ENCODE measurements around the gene FAM83G.

Gene FAM83G

DNA sequence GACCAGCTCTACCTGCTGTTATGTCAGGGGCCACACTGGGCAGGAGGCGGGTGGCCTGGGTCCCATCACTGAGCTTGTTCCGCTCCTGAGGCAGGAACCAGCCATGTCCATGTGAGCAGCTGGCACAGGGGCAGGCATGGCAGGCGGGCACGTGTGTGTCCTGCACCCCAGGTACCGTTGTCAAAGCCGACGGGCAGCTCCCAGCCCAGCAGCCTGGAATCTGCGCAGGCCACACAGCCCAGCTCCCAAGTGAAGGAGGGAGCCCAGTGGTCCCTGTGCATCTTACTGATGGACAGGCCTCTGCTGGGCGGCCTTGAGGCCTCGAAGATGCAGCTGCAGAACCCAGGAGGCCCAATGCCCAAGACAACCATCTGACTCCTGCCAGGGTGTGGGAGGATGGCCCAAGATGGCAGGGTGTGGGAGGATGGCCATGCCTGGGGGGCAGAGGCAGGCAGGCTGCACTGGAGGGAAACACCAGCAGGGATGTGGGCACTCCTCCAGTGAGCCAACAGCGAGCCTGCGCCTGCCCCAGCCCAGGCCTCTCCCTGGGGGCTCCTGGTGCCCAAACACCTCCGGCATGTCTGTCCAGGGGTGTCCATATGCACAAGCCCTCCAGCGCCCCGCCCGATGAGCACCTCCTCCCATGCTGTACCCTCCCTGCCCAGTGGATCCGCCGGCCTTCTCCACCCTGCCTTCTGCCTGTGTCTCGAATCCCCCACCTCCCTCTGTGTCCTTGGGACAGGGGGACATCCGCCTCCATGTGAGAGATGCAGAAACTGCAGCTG, 12.8 kb downstream of the FAM83G start:
- no peak for DNase-seq (ENCODE audit: extremely low spot score)
- ChIA-PET POLR2A (interaction anchor here (1.1 to 2.4 kb wide), 4 partner anchors 10 to 31 kb away, joined by 4 to 8 read pairs (median 4); partner anchors contain the start of gene FAM83G), CTCF (no interaction called here)
- TF ChIP-seq CTBP1 (IDR thresholded peaks at IDR 0.05; ENCODE audit: borderline replicate concordance), result no peak
- TF ChIP-seq LEF1 (IDR thresholded peaks at IDR 0.05; ENCODE audit: borderline replicate concordance), result no peak
- no peak for TF ChIP-seq L3MBTL2 (conservative IDR thresholded peaks at IDR 0.05)
- no peak for TF ChIP-seq FOXA1 (IDR thresholded peaks at IDR 0.05)
- no peak for TF ChIP-seq BHLHE40 (IDR thresholded peaks at IDR 0.05; ENCODE audit: borderline replicate concordance)
- no peak for TF ChIP-seq SUZ12 (IDR thresholded peaks at IDR 0.05)
- TF ChIP-seq ZNF384 (IDR thresholded peaks at IDR 0.05), result no peak
- no peak for TF ChIP-seq HDGF (IDR thresholded peaks at IDR 0.05; ENCODE audit: borderline replicate concordance)
- TF ChIP-seq, protein P1, sequence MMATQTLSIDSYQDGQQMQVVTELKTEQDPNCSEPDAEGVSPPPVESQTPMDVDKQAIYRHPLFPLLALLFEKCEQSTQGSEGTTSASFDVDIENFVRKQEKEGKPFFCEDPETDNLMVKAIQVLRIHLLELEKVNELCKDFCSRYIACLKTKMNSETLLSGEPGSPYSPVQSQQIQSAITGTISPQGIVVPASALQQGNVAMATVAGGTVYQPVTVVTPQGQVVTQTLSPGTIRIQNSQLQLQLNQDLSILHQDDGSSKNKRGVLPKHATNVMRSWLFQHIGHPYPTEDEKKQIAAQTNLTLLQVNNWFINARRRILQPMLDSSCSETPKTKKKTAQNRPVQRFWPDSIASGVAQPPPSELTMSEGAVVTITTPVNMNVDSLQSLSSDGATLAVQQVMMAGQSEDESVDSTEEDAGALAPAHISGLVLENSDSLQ (IDR thresholded peaks at IDR 0.05), result no peak
- no peak for TF ChIP-seq ELF4 (IDR thresholded peaks at IDR 0.05)
- no peak for TF ChIP-seq ARNT (IDR thresholded peaks at IDR 0.05)
- no peak for TF ChIP-seq FOXM1 (IDR thresholded peaks at IDR 0.05; ENCODE audit: borderline replicate concordance)
- no peak for TF ChIP-seq NFRKB (IDR thresholded peaks at IDR 0.05)
- no peak for TF ChIP-seq SP1 (IDR thresholded peaks at IDR 0.05)
- TF ChIP-seq TARDBP (IDR thresholded peaks at IDR 0.05), result no peak
- no peak for TF ChIP-seq FOXK2 (IDR thresholded peaks at IDR 0.05)

DNA sequence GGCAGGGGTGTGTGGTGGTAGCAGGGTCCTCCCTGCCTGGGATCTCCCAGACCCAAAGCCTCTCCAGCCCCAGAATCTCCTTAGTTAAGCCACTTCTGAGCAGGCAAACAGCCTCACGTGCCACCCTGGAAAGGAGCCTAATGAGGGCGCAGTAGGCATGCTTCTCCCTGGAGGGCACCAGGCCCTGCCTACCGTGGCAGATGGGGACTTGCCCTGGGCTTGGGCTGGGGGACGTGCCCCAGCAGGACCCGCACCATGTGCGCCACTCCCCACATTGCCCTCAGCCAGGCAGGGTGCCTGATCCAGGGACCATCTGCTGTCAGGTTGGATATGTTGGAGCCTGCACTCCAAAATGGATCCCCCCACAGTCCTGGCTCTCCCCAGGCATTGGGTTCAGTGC, 14.2 kb downstream of the FAM83G start:
- ChIA-PET POLR2A (interaction anchor here (1.1 to 2.4 kb wide), 2 partner anchors 11 to 14 kb away, joined by 5 to 8 read pairs; partner anchors contain the start of gene FAM83G), CTCF (interaction anchor here (1.0 kb wide), 1 partner anchor 29 kb away, joined by 4 read pairs; no protein-coding TSS in a partner anchor)
- DNase-seq (ENCODE audit: extremely low spot score), result no peak
- TF ChIP-seq, protein P1 (IDR thresholded peaks at IDR 0.05), result no peak
- TF ChIP-seq FOXK2 (IDR thresholded peaks at IDR 0.05) (no peak), SUZ12 (IDR thresholded peaks at IDR 0.05) (no peak), ELF4 (IDR thresholded peaks at IDR 0.05) (no peak), ARNT (IDR thresholded peaks at IDR 0.05) (no peak), FOXA1 (IDR thresholded peaks at IDR 0.05) (no peak), FOXM1 (IDR thresholded peaks at IDR 0.05; ENCODE audit: borderline replicate concordance) (no peak), BHLHE40 (IDR thresholded peaks at IDR 0.05; ENCODE audit: borderline replicate concordance) (no peak), LEF1 (IDR thresholded peaks at IDR 0.05; ENCODE audit: borderline replicate concordance) (no peak), CTBP1 (IDR thresholded peaks at IDR 0.05; ENCODE audit: borderline replicate concordance) (no peak), SP1 (IDR thresholded peaks at IDR 0.05) (no peak), HDGF (IDR thresholded peaks at IDR 0.05; ENCODE audit: borderline replicate concordance) (no peak), L3MBTL2 (conservative IDR thresholded peaks at IDR 0.05) (no peak), TARDBP (IDR thresholded peaks at IDR 0.05) (no peak), NFRKB (IDR thresholded peaks at IDR 0.05) (no peak)

DNA sequence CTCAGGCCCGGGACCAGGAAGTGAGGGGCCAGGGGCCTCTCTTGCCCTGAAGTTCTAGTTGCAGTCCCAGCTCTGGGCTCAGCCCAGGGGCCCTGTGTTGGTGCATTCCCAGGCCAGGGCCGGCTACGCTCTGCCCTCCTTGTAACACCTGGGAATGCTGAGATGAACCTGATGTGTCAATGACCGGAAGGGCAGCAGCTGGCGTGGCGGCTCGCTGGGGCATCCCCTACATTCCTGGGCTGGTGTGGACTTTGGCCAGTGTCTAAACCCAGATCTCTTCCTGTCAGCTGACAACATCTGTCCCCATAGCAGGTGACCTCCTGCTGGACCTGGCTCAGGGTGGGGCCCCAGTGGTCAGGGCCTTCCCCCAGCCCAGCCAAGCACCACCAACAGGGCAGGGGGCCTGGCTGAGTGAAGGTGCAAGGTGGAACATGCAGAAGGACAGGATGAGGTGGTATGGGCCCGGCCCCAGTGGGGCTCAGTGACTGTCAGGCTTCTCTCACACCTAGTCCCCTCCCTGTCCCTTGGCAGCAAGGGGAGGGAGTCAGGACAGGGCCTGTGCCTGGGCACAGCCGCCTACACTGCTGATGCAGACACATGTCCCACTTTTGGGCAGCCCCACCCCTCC, 15.9 kb downstream of the FAM83G start:
- ChIA-PET CTCF (no interaction called here), POLR2A (no interaction called here)
- TF ChIP-seq LEF1 (IDR thresholded peaks at IDR 0.05; ENCODE audit: borderline replicate concordance), result no peak
- TF ChIP-seq ZNF384 (IDR thresholded peaks at IDR 0.05), result no peak
- DNase-seq (ENCODE audit: extremely low spot score), result no peak

DNA sequence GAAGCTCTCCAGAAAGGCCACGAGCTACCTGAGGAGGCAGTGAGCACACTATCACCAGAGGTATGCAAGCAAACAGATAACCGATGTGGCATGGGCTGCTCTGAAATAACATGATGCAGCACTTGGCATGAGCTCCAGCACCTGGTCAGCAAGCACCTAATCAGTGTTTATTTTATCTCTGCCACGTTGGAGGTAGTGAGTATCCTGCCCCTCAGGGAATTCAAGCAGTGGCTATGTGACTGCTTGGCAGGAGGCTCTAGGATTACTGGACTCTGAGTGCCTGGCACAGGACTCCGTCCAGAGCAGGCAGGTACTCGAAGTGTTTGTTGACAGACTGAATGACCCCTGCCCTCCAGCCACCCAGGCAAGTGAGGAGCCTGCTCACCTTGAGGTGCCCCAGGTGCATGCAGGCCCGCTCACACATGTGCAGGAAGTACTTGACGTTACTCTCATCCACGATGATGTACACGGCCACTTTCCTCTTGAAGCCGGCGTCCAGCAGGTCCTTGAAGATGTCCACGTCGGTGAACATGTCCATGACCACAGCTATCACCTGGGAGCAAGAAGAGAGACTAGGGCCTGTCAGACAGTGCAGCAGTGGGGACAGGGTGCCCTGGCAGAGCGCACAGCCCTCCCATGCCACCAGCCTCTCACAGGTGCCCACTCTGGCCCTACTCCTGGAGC, 16.6 kb downstream of the FAM83G start:
- CTCF ChIA-PET, result no interaction called here
- no peak for DNase-seq (ENCODE audit: extremely low spot score)
- no peak for TF ChIP-seq L3MBTL2 (conservative IDR thresholded peaks at IDR 0.05)
- no peak for TF ChIP-seq SP1 (IDR thresholded peaks at IDR 0.05)
- TF ChIP-seq TARDBP (IDR thresholded peaks at IDR 0.05), result no peak
- TF ChIP-seq ARNT (IDR thresholded peaks at IDR 0.05), result no peak
- TF ChIP-seq, protein P1 (IDR thresholded peaks at IDR 0.05), result no peak
- TF ChIP-seq HDGF (IDR thresholded peaks at IDR 0.05; ENCODE audit: borderline replicate concordance), result no peak
- no peak for TF ChIP-seq ZNF384 (IDR thresholded peaks at IDR 0.05)
- TF ChIP-seq NFRKB (IDR thresholded peaks at IDR 0.05), result no peak
- no peak for TF ChIP-seq FOXM1 (IDR thresholded peaks at IDR 0.05; ENCODE audit: borderline replicate concordance)
- TF ChIP-seq CTBP1 (IDR thresholded peaks at IDR 0.05; ENCODE audit: borderline replicate concordance), result no peak
- TF ChIP-seq LEF1 (IDR thresholded peaks at IDR 0.05; ENCODE audit: borderline replicate concordance), result no peak
- POLR2A ChIA-PET, result no interaction called here

DNA sequence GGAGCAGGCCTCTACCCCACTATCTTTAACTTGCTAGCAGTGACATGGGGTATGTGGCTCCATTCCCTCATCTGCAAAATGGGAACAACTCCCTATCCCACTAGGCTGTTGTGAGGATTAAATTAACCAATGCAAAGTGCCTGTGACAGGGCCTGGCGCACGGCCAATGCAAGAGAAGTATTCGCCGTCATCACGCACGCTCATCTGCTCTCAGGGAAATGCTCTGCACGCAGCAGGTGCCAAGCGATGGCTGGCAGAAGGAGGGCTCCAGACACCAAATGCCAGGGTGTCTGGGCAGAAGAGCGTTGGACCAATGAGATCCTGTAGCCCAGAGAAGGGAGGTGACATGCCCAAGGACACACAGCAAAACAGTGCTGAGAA, 17.3 kb downstream of the FAM83G start:
- CTCF ChIA-PET, result no interaction called here
- POLR2A ChIA-PET, result no interaction called here
- TF ChIP-seq CTBP1 (IDR thresholded peaks at IDR 0.05; ENCODE audit: borderline replicate concordance), result no peak
- TF ChIP-seq HDGF (IDR thresholded peaks at IDR 0.05; ENCODE audit: borderline replicate concordance), result no peak
- TF ChIP-seq FOXK2 (IDR thresholded peaks at IDR 0.05), result no peak
- TF ChIP-seq ZNF384 (IDR thresholded peaks at IDR 0.05), result no peak
- TF ChIP-seq ARNT (IDR thresholded peaks at IDR 0.05), result no peak
- no peak for TF ChIP-seq NFRKB (IDR thresholded peaks at IDR 0.05)
- no peak for TF ChIP-seq LEF1 (IDR thresholded peaks at IDR 0.05; ENCODE audit: borderline replicate concordance)
- no peak for TF ChIP-seq TARDBP (IDR thresholded peaks at IDR 0.05)
- TF ChIP-seq, protein P1 (IDR thresholded peaks at IDR 0.05), result no peak
- no peak for TF ChIP-seq L3MBTL2 (conservative IDR thresholded peaks at IDR 0.05)
- no peak for TF ChIP-seq BHLHE40 (IDR thresholded peaks at IDR 0.05; ENCODE audit: borderline replicate concordance)
- TF ChIP-seq ELF4 (IDR thresholded peaks at IDR 0.05), result no peak
- no peak for TF ChIP-seq SP1 (IDR thresholded peaks at IDR 0.05)
- TF ChIP-seq SUZ12 (IDR thresholded peaks at IDR 0.05), result no peak
- TF ChIP-seq FOXM1 (IDR thresholded peaks at IDR 0.05; ENCODE audit: borderline replicate concordance), result no peak
- TF ChIP-seq FOXA1 (IDR thresholded peaks at IDR 0.05), result no peak

More for the DNA sequence above, 17.3 kb downstream of the FAM83G start:
- no peak for DNase-seq (ENCODE audit: extremely low spot score)

All from HEK293T (cell line).